A549 (cell line): ENCODE data around the gene TLCD2. TPM values are rescaled to one million over a fixed set of nuclear protein-coding genes. Genes with fewer than 3 reads are reported as not detected.
A peak's percentile ranks its signal among the peaks of the same experiment; 100 is the strongest.

Experiments
- ATAC-seq, 2 experiments: fragments of 200-7000 bp in 1 of 2; fragments of >200 bp in 1 of 2; cut with Nextera tagmentation in 1 of 2; cut with Tn5 transposase in 1 of 2; 3 replicates each; pipeline versions ENCODE4 v1.8.0 to v1.9.1; 2018 to 2020; ENCODE audit warnings: mild to moderate bottlenecking in 1 of 2, moderate library complexity in 1 of 2
- CTCF ChIA-PET: fragments of 300-600 bp; sonication (Branson Sonifier 250); formaldehyde crosslinking; extraction: SDS; loops from one replicate; lab custom pipeline; 2021; ENCODE audit warnings: antibody characterized with exemption, inconsistent platforms; lab: Yijun Ruan, JAX
- POLR2A ChIA-PET: fragments of 350-600 bp; formaldehyde crosslinking; extraction: SDS; loops from one replicate; lab custom pipeline; 2021; ENCODE audit warnings: antibody characterized with exemption, inconsistent platforms; lab: Yijun Ruan, JAX
- DNase-seq, 2 experiments: peaks; one replicate each; pipeline versions ENCODE4 v3.0.0 to v3.0.0-alpha.2; 2011 to 2016; ENCODE audit warnings: low read depth in 1 of 2, low spot score in 1 of 2
- FAIRE-seq: peaks from 2 replicates; lab custom pipeline; 2011; peaks lifted over from hg19 to GRCh38; lab: Jason Lieb, UNC
- H3K27ac ChIP-seq, 2 experiments: fragments of >200 bp; sonication (Bioruptor Twin); formaldehyde crosslinking; 3 replicates each; pipeline ENCODE4 v1.5.1; 2016 to 2017
- H3K4me1 ChIP-seq: fragments of >200 bp; sonication (Bioruptor Twin); formaldehyde crosslinking; 3 replicates; pipeline ENCODE4 v1.6.1; 2016
- H3K4me2 ChIP-seq: fragments of >200 bp; sonication (Bioruptor Twin); formaldehyde crosslinking; 3 replicates; pipeline ENCODE4 v1.6.1; 2016
- H3K4me3 ChIP-seq: fragments of >200 bp; sonication (Bioruptor Twin); formaldehyde crosslinking; 3 replicates; pipeline ENCODE4 v1.5.1; 2016
- H3K9me3 ChIP-seq: fragments of >200 bp; sonication (Bioruptor Twin); formaldehyde crosslinking; 3 replicates; pipeline ENCODE4 v1.6.1; 2016
- BHLHE40 ChIP-seq: IDR thresholded peaks from 2 replicates; pipeline ENCODE4 v1.6.1; 2012; ENCODE audit warnings: low read depth, low read length, inconsistent platforms
- CEBPB ChIP-seq, 2 experiments: fragments of >200 bp in 1 of 2; sonication (Bioruptor Twin) in 1 of 2; formaldehyde crosslinking in 1 of 2; IDR thresholded peaks; 2 replicates each; pipeline ENCODE4 v1.6.1; 2012 to 2016
- CHD4 ChIP-seq: fragments of 200-600 bp; sonication (generic); IDR thresholded peaks from 2 replicates; pipeline ENCODE4 v1.6.1; 2016; ENCODE audit warnings: antibody characterized with exemption, mild to moderate bottlenecking, borderline replicate concordance
- FOSL2 ChIP-seq, 2 experiments: fragments of 450-650 bp in 1 of 2; fragments of >200 bp in 1 of 2; sonication (Bioruptor Twin) in 1 of 2; formaldehyde crosslinking; IDR thresholded peaks; 2 replicates each; pipeline versions ENCODE4 v1.5.0 to v1.6.1; 2016 to 2020; ENCODE audit warnings: mild to moderate bottlenecking in 1 of 2, moderate library complexity in 1 of 2
- FOXS1 ChIP-seq: fragments of 250-450 bp; sonication (Bioruptor Pico); IDR thresholded peaks from 2 replicates; pipeline ENCODE4 v1.5.0; 2020; ENCODE audit warnings: mild to moderate bottlenecking, moderate library complexity
- HDAC2 ChIP-seq: fragments of 200-600 bp; sonication (generic); IDR thresholded peaks from 2 replicates; pipeline ENCODE4 v1.6.1; 2016
- KDM1A ChIP-seq: fragments of 200-600 bp; sonication (generic); IDR thresholded peaks from 2 replicates; pipeline ENCODE4 v1.6.1; 2016; ENCODE audit warnings: low read depth, mild to moderate bottlenecking
- KDM5A ChIP-seq: fragments of 200-600 bp; sonication (generic); IDR thresholded peaks from 2 replicates; pipeline ENCODE4 v1.6.1; 2016; ENCODE audit warnings: antibody characterized with exemption, mild to moderate bottlenecking
- MAFK ChIP-seq: fragments of 450-650 bp; IDR thresholded peaks from 2 replicates; pipeline ENCODE4 v1.6.1; 2014; ENCODE audit not compliant: partially characterized antibody
- MYC ChIP-seq: IDR thresholded peaks from 2 replicates; pipeline ENCODE4 v1.6.1; 2012; ENCODE audit warnings: mild to moderate bottlenecking, inconsistent platforms, low read length, improper control_type of control experiment, borderline replicate concordance
- NR3C1 ChIP-seq: fragments of >200 bp; sonication (Bioruptor Twin); formaldehyde crosslinking; IDR thresholded peaks from 3 replicates; pipeline ENCODE4 v1.6.1; 2017
- PHF8 ChIP-seq: fragments of 200-600 bp; sonication (generic); IDR thresholded peaks from 2 replicates; pipeline ENCODE4 v1.6.1; 2016; ENCODE audit warnings: low read depth, mild to moderate bottlenecking, antibody characterized with exemption, moderate library complexity, borderline replicate concordance
- POLR2AphosphoS2 ChIP-seq: conservative IDR thresholded peaks from 2 replicates; pipeline ENCODE4 v1.6.1; 2012; ENCODE audit warnings: low read length, improper control_type of control experiment, inconsistent platforms
- RARB ChIP-seq: fragments of 250-450 bp; sonication (Bioruptor Pico); IDR thresholded peaks from 2 replicates; pipeline ENCODE4 v1.8.0; 2021; ENCODE audit warnings: mild to moderate bottlenecking, moderate library complexity
- RNF2 ChIP-seq: fragments of 200-600 bp; sonication (generic); IDR thresholded peaks from 2 replicates; pipeline ENCODE4 v1.6.1; 2016; ENCODE audit warnings: low read depth, mild to moderate bottlenecking, antibody characterized with exemption, moderate library complexity, borderline replicate concordance
- SMC3 ChIP-seq: fragments of >200 bp; sonication (Bioruptor Twin); formaldehyde crosslinking; IDR thresholded peaks from 3 replicates; pipeline ENCODE4 v1.6.1; 2018; ENCODE audit warnings: inconsistent platforms
- ZFP36 ChIP-seq: fragments of 450-650 bp; IDR thresholded peaks from 2 replicates; pipeline ENCODE4 v1.6.1; 2014; ENCODE audit warnings: borderline replicate concordance; ENCODE audit not compliant: partially characterized antibody
- ZNF302 ChIP-seq: fragments of 250-450 bp; sonication (Bioruptor Pico); IDR thresholded peaks from 2 replicates; pipeline ENCODE4 v1.9.0; 2021; ENCODE audit warnings: inconsistent platforms, mild to moderate bottlenecking, moderate library complexity
- ZSCAN20 ChIP-seq: fragments of 250-450 bp; sonication (Bioruptor Pico); IDR thresholded peaks from 2 replicates; pipeline ENCODE4 v1.8.0; 2022; ENCODE audit warnings: mild to moderate bottlenecking, moderate library complexity
- WGBS: methylation state at CpG from one replicate; pipeline ENCODE4 v1.1.6; 2017; ENCODE audit errors: missing lambda C conversion rate; 5-methylcytosine and 5-hydroxymethylcytosine counted together
- polyA plus RNA-seq, 4 experiments: library from polyadenylated mRNA; depleted of rRNA in 3 of 4; stranded (reverse); fragments of >200 nt; fragmentation: RNase III in 1 of 4; extraction: RNeasy Plus Mini Kit Qiagen cat#74134 plus additional on column Dnase treatment in 1 of 4; gene quantifications; 2 replicates in 3 of 4; 3 replicates in 1 of 4; pipeline ENCODE4 v1.2.3, GENCODE V29; 2011 to 2017
- TF ChIP-seq, protein P1 (sequence below): IDR thresholded peaks from 2 replicates; pipeline ENCODE4 v1.6.1; 2012
- TF ChIP-seq, protein P2 (sequence below): IDR thresholded peaks from 2 replicates; pipeline ENCODE4 v1.6.1; 2012; ENCODE audit warnings: low read depth, borderline replicate concordance
- TF ChIP-seq, protein P3 (sequence below): fragments of >200 bp; sonication (Bioruptor Twin); formaldehyde crosslinking; IDR thresholded peaks from 3 replicates; pipeline ENCODE4 v1.6.1; 2016
- TF ChIP-seq, protein P4 (sequence below): fragments of 150-350 bp; IDR thresholded peaks from 2 replicates; pipeline ENCODE4 v1.6.1; 2014; ENCODE audit warnings: low read depth, mild to moderate bottlenecking, low read length

Gene TLCD2
- polyA plus RNA-seq, 2 of the 4 experiments (the other 2 are of a cell fraction): 3.5 to 4.5 TPM

DNA sequence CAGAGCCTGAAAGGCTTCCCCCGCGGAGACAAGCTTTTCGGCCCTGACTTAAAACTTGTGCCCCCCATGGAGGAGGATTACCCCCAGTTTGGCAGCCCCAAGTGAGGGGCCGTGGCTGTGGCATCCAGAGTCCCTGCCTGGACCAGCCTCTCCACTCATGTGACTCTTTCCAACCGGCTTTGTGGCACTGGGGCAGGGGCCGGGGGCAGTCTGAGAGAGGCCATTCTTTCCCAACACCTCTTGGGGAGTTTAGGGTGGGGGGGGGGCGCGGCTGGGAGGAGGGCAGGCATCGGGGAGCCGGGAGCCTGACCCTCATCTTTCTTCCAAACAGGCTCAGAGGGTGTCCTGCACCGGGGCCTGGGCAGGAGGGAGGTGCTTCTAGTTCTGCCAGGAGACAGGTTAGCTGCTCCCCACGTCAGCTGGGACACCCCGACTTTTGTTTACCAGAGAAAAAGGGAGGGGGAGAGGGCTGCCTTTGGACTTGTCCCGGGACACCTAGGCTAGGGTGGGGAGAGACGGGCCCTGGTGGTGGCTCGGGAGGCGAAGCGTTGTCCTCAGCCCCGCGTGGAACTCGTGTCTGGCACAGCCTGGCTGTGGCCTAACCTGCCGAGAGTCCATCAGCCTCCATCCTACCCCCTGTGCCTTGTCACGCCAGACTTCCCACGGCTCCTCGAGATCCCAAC, 44.4 kb upstream of the TLCD2 start:
- DNase-seq: no peak
- Histone ChIP-seq H3K4me1 (peaks cover 13% of the 10 kb centered on the region), H3K4me3 (no peak overlapping the region), H3K27ac (peak overlapping the region in 1 of 2 experiments; percentile 33; a peak in 2 of 6 replicates), H3K9me3 (no peaks in the 10 kb centered on the region), H3K4me2 (no peak overlapping the region)
- TF ChIP-seq CHD4: no peak
- TF ChIP-seq ZFP36: no peak
- no peak for TF ChIP-seq MAFK
- TF ChIP-seq RARB (CRISPR knock-in tag): no peak
- no peak for TF ChIP-seq HDAC2
- TF ChIP-seq RNF2: no peak
- no peak for TF ChIP-seq PHF8
- TF ChIP-seq FOSL2 (IDR thresholded peaks at IDR 0.05): no peak
- no peak for TF ChIP-seq FOSL2 (CRISPR knock-in tag; IDR thresholded peaks at IDR 0.05)
- no peak for TF ChIP-seq FOXS1 (CRISPR knock-in tag)
- TF ChIP-seq KDM5A: no peak
- no peak for TF ChIP-seq POLR2AphosphoS2
- TF ChIP-seq, protein P1, sequence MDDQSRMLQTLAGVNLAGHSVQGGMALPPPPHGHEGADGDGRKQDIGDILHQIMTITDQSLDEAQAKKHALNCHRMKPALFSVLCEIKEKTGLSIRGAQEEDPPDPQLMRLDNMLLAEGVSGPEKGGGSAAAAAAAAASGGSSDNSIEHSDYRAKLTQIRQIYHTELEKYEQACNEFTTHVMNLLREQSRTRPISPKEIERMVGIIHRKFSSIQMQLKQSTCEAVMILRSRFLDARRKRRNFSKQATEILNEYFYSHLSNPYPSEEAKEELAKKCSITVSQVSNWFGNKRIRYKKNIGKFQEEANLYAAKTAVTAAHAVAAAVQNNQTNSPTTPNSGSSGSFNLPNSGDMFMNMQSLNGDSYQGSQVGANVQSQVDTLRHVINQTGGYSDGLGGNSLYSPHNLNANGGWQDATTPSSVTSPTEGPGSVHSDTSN: no peak
- TF ChIP-seq, protein P2, sequence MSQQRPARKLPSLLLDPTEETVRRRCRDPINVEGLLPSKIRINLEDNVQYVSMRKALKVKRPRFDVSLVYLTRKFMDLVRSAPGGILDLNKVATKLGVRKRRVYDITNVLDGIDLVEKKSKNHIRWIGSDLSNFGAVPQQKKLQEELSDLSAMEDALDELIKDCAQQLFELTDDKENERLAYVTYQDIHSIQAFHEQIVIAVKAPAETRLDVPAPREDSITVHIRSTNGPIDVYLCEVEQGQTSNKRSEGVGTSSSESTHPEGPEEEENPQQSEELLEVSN: no peak
- no peak for TF ChIP-seq SMC3
- TF ChIP-seq, protein P3, sequence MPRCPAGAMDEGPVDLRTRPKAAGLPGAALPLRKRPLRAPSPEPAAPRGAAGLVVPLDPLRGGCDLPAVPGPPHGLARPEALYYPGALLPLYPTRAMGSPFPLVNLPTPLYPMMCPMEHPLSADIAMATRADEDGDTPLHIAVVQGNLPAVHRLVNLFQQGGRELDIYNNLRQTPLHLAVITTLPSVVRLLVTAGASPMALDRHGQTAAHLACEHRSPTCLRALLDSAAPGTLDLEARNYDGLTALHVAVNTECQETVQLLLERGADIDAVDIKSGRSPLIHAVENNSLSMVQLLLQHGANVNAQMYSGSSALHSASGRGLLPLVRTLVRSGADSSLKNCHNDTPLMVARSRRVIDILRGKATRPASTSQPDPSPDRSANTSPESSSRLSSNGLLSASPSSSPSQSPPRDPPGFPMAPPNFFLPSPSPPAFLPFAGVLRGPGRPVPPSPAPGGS: no peak
- TF ChIP-seq, protein P4, sequence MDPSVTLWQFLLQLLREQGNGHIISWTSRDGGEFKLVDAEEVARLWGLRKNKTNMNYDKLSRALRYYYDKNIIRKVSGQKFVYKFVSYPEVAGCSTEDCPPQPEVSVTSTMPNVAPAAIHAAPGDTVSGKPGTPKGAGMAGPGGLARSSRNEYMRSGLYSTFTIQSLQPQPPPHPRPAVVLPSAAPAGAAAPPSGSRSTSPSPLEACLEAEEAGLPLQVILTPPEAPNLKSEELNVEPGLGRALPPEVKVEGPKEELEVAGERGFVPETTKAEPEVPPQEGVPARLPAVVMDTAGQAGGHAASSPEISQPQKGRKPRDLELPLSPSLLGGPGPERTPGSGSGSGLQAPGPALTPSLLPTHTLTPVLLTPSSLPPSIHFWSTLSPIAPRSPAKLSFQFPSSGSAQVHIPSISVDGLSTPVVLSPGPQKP: no peak
- no peak for TF ChIP-seq ZNF302
- TF ChIP-seq ZSCAN20 (CRISPR knock-in tag): no peak
- 84% methylated on average over 25 of the region's 25 CpGs for WGBS
- ATAC-seq: peak; percentile 8 to 19; a peak in 2 of 6 replicates
- no peak for FAIRE-seq
- ChIA-PET POLR2A (interaction anchor here (0.5 to 2.7 kb wide), 3 partner anchors 13 to 75 kb away, joined by 3 to 10 read pairs (median 3); partner anchors contain the start of gene RPA1), CTCF (interaction anchor here (0.7 to 6.8 kb wide), 11 partner anchors 11 to 181 kb away, joined by 3 to 40 read pairs (median 4); partner anchors contain the start of gene SERPINF2)

DNA sequence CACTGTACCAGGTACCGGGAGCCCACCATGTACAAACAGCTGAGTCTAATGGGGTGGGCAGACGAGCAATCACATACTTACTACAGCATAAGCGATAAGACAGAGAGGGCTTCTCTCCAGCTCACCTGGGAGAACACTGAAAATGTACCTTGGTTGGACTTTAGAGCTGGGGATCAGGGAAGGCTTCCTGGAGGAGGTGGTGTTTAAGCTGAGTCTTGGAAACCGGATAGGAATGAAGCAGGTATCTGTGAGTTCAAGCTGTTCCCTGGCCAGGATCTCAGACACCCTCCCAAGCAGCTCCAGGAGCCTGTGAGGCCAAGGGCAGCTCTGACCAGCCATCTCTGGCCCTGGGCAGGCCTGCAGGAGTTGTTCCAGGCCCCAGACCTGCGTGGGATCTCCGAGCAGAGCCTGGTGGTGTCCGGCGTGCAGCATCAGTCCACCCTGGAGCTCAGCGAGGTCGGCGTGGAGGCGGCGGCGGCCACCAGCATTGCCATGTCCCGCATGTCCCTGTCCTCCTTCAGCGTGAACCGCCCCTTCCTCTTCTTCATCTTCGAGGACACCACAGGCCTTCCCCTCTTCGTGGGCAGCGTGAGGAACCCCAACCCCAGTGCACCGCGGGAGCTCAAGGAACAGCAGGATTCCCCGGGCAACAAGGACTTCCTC, 43.7 kb upstream of the TLCD2 start:
- H3K4me2 ChIP-seq: no peak overlapping the region
- DNase-seq: peak in 1 of 2 experiments; percentile 4
- FAIRE-seq: no peak
- TF ChIP-seq, protein P3: no peak
- TF ChIP-seq MYC: no peak
- no peak for TF ChIP-seq CEBPB (IDR thresholded peaks at IDR 0.05)
- no peak for TF ChIP-seq KDM1A
- TF ChIP-seq NR3C1: no peak
- TF ChIP-seq ZFP36: peak; percentile 97
- TF ChIP-seq, protein P2: no peak
- no peak for TF ChIP-seq BHLHE40
- peaks cover 13% of the 10 kb centered on the region for H3K4me1 ChIP-seq
- POLR2A ChIA-PET: interaction anchor here (1.9 to 2.7 kb wide), 2 partner anchors 29 to 37 kb away, joined by 7 to 10 read pairs; partner anchors contain the start of gene WDR81
- peaks cover 1% of the 10 kb centered on the region; the same call in 2 of the 3 replicates for H3K9me3 ChIP-seq
- no peak; a peak in 1 of 6 replicates for ATAC-seq
- CTCF ChIA-PET: interaction anchor here (0.7 to 6.8 kb wide), 9 partner anchors 11 to 45 kb away, joined by 3 to 40 read pairs (median 4); partner anchors contain the start of gene SERPINF2
- 96% methylated on average over 23 of the region's 23 CpGs for WGBS
- no peak overlapping the region for H3K4me3 ChIP-seq
- peak overlapping the region in 1 of 2 experiments; percentile 33; a peak in 2 of 6 replicates for H3K27ac ChIP-seq
